Peyer's patch (tissue), 4 donors: ENCODE measurements around the gene CDX2.
A peak's percentile ranks its signal among the peaks of the same experiment; 100 is the strongest.

Experiments
- CTCF ChIP-seq, 6 experiments: fragments of 450-650 bp in 4 of 6; fragments of 200-600 bp in 2 of 6; sonication (generic) in 1 of 6; IDR thresholded peaks; one replicate each; pipeline ENCODE4 v1.5.1; 2017 to 2019; ENCODE audit warnings: antibody characterized with exemption in 6 of 6, mild to moderate bottlenecking in 3 of 6, moderate library complexity in 1 of 6
- POLR2A ChIP-seq, 2 donors: fragments of 450-650 bp; IDR thresholded peaks; one replicate each; pipeline ENCODE4 v1.5.1; 2017; ENCODE audit warnings: antibody characterized with exemption in 2 of 2, mild to moderate bottlenecking in 2 of 2, moderate library complexity in 2 of 2

- peak; percentile 42 to 98 (median 90) for TF ChIP-seq CTCF (IDR thresholded peaks at IDR 0.05)
- peak in 1 of 2 donors; percentile 5 for TF ChIP-seq POLR2A (IDR thresholded peaks at IDR 0.05)
These were observed 15.3 kb downstream of the CDX2 start for GRCh38 chr13:27953676-27954405.
